Anterior cingulate cortex (tissue), 58 donors: ENCODE data around the gene FAM169A.
"Not testable (repeated sequence)": the region's sequence is repeated elsewhere in the genome, so short reads cannot be mapped to it uniquely, and the experiment has no call there.

Experiments
- DNase-seq, 58 donors: peaks; one replicate each; lab custom pipeline; 2025; lab: John Stamatoyannopoulos, UW

FAM169A gene

DNA sequence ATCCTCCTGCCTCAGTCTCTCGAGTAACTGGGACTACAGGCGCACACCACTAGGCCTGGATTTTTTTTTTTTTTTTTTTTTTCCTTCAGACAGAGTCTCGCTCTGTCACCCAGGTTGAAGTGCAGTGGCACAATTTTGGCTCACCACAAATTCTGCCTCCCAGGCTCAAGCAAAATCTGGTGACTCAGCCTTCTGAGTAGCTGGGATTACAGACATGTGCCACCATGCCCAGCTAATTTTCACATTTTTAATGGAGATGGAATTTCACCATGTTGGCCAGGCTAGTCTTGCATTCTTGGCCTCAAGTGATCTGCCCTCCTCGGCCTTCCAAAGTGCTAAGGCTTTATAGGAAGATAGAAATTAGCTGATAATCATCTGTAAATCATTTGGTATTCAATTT lies 55.3 kb downstream of the FAM169A start:
- DNase-seq, result no peak

GRCh38 chr5:74801941-74802340 lies 64.2 kb downstream of the FAM169A start:
- DNase-seq, result no peak

GRCh38 chr5:74801197-74801596 lies 65.0 kb downstream of the FAM169A start:
- no peak for DNase-seq

DNA sequence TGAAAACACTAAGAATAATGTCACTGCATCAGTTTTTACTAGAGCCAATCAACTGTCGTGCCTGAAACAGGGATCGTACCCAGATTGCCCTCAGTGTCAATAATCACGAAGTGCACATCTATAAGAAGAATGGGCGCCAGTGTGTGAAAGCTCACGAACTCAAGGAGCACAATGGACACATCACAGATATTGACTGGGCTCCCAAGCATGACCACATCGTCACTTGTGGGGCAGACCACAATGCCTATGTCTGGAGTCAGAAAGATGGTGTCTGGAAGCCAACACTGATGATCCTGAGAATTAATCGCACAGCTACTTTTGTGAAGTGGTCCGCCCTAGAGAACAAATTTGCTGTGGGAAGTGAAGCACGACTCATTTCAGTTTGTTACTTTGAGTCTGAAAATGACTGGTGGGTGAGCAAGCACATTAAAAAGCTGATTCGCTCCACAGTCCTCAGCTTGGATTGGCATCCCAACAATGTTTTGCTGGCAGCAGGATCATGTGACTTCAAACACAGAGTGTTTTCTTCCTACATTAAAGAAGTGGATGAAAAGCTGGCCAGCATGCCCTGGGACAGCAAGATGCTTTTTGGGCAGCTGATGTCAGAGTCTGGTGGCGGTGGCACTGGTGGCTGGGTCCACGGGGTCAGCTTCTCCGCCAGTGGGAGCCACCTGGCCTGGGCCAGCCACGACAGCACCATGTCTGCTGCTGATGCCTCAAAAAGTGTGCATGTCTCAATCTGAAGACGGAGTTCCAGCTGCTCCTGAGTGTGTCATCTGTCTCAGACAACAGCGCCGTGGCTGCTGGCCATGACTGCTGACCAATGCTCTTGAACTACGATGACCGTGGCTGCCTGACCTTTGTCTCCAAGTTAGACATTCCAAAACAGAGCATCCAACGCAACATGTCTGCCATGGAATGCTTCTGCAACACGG lies 66.9 kb downstream of the FAM169A start:
- peak in 40 of 58 donors; percentile 1 to 80 (median 37) for DNase-seq

DNA sequence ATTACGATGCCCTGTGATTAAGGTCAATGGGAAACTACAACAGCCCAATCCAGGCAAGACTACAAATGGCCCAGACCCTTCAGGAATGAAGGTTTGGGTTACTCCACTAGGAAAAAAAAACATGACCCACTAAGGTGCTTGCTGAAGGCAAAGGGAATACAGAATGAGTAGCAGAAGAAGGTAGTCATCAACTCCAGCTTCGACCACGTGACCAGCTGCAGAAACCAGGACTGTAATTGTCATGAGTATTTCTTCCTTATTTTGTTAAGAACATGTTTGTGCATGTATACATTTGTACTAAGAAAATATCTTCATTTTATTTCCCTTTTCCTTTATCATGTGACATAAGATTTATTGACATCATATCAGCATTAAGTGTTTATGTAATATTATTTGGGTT lies 74.5 kb downstream of the FAM169A start:
- not testable (repeated sequence) for DNase-seq

GRCh38 chr5:74787424-74787823 lies 78.8 kb downstream of the FAM169A start:
- no peak for DNase-seq

- no peak for DNase-seq
Measured at GRCh38 chr5:74786851-74787250, 79.3 kb downstream of the FAM169A start.

DNA sequence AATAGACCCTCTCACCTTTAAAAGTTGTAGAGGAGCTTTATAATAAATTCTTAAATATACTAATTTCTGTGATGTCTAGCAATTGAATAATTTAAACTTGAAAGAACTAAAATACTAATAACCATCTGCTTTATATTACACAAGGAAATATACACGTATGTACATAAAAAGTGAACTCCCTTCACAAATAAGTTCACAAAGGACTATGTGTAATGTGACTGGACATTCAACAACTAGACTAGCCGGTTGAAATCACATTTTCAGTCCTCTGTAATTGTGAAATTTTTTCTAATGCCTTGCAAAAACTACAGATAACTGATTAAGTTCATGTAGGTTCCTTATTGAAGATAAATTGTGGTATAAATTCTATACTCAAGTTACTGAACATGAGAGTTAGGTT lies 87.6 kb downstream of the FAM169A start:
- no peak for DNase-seq

- no peak for DNase-seq
Measured at GRCh38 chr5:74772359-74772758, 93.8 kb downstream of the FAM169A start.

DNA sequence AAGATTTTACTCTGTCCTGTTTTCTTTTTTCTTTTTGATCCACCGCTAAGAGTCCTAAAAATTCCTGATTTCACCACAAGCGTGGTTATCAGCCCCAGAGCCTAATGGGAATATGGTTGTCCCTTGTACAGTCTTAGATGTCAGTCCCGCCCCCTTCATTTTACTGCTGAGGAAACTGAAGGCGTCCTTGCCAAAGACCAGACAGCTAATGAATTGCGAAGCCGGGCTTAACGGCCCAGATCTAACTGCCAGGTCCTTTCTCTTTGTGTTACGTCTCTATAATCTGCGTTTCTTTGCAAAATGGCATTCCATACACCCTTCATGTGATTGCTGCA lies 98.6 kb downstream of the FAM169A start:
- peak in 5 of 58 donors; percentile 17 to 46 (median 33) for DNase-seq

DNA sequence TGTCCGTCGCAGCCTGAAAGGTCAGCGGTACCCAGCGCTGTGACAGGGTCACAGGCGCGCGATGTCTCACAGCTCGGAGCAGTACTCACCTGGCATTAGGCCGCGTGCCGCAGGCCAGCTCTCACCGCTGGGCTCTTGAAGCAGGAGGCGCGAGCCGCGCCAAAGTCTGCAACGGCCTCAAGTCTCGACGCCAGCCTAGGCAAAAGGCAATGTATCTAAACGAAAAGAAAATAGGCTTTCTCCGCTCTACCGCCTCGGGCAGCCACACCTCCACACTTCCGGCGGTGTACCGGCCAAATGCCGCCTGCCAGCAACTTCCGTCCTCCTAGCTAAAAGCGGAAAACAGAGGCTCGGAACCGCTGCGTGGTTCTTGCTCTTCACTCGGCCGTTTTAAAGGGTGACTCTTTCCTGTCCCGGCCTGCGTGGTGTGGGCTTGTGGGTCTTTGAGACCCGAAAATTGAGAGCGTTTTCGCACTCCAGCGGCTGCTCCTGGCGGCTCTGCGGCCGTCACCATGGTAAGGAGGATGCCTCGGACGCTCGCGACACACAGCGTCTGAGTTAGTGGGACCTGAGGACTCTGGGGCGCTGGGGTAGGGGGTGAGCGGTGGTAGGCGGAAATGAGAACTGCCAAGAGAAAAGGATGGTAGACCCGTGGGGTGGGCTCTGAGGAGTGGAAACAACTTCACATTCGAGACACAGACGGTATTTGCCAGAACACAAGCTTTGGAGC lies 99.2 kb downstream of the FAM169A start, which contains the start of the genes GFM2 and NSA2:
GFM2 (minus strand) TSS at position 269 of the 730 bp plus-strand sequence. CDS start 3,375 bp downstream, outside the sequence.
NSA2 (plus strand) TSS at position 401 of the 730 bp plus-strand sequence; CDS start at position 513, 112 bp downstream.
- peak; percentile 73 to 98 (median 92) for DNase-seq

DNA sequence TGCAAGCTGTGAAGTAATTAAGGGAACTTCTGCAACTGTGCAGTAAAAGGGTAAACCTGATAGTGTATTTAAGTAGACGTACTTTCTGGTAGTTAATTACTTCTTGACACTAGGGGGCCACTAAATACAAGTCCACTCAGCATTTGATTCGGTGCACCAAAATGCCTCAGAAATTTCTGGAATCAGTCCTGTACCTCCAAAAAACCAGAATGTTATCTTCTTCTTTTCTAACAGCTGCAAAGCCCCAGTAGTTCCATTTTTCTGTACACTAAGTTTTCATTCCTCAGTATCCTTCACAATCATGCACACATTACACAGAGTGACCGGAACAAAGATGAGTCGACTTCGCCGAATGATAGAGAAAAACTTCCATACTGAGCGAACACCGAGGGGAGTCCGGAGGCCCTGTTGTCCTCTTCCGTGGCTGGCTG lies 99.8 kb downstream of the FAM169A start:
- peak in 2 of 58 donors; percentile 22 to 29 for DNase-seq

GRCh38 chr5:74765929-74766328 lies 100.3 kb downstream of the FAM169A start:
- no peak for DNase-seq

- DNase-seq, result no peak
Measured at GRCh38 chr5:74765201-74765600, 101.0 kb downstream of the FAM169A start.

- no peak for DNase-seq
Measured at GRCh38 chr5:74763504-74763903, 102.7 kb downstream of the FAM169A start.

DNA sequence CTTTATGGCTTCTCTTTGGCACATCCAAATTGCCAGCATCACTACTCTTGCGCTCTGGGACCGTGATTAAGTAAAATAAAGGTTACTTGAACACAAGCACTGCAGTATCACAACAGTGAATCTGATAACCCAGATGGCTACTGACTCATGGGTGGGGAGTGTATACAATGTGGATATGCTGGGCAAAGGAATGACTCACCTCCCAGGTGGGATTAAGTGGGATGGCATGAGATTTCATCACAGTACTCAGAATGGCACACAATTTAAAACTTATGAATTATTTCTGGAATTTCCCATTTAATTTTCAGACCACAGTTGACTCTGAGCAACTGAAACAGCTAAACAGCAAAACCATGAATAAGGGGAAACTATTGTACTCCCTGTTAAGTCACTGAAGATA lies 103.6 kb downstream of the FAM169A start:
- DNase-seq, result no peak

DNA sequence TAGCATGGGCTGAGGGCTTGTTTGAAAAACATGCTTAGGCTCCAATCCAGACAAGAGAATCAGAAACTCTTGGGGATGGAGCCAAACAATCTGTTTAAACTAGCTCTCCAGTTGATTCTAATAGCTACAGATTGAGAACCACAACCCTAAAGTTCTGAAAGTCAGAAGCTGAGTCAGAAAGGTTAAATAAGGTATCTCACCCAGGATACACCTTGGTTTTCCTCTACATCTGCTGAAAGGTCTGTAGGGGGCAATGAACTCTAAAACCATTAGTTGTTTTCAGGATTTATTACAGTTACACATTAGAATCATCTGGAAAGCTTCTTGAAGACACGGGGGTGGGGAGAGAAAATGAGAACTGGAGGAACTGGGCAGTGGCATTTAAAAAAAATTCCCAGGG lies 104.9 kb downstream of the FAM169A start:
- no peak for DNase-seq

GRCh38 chr5:74748742-74749141 lies 117.4 kb downstream of the FAM169A start:
- not testable (repeated sequence) for DNase-seq

DNA sequence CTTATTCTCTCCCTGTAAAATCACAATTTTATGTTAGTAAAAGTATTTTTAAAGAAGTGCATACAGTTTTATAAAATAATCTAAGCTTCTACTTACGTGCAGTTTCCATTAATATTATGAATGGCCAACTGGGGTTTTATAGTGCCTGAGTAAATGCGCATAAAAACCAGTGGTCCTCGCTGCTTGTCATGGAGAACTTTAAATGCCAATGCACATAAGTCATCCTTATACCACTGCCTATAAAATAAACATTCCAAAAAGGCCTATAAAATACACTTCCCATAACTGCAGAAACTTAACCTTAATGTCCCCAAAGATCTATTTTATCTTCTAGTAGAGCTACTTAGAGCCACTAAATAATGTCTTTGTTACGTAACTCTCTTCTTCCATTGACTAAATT lies 127.8 kb downstream of the FAM169A start:
- no peak for DNase-seq

DNA sequence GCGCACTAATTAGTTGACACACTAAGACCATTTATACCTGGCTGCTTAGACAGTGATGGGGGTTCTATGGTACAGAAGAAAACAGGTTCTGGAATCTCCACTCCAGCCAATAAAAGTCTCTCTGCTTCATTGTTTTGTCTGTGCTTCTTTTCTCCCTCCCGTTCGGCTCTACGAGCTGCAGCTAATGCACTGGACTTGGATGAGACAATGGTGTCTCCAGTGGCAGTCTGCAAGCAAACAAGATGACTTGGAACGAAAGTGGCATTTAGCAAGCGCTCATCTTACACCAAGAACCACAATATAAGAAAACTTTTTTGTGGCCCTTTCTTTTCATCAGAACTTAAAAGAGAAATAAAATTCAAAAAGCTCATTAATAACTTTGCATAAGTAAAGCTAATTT lies 129.4 kb downstream of the FAM169A start:
- peak in 12 of 58 donors; percentile 0 to 33 (median 2) for DNase-seq
